Immature natural killer cell (primary cell): ENCODE measurements around the gene ZNF512B. TPM values are rescaled to one million over a fixed set of nuclear protein-coding genes. Genes with fewer than 3 reads are reported as not detected.
"Not testable (repeated sequence)": the region's sequence is repeated elsewhere in the genome, so short reads cannot be mapped to it uniquely, and the experiment has no call there.

Experiments used
- DNase-seq, 3 donors: peaks; one replicate each; pipeline ENCODE4 v3.0.0; 2022; ENCODE audit warnings: mixed read lengths in 1 of 3
- H3K27ac Mint-ChIP-seq, 6 donors: one replicate each; pipeline ENCODE4 v1.8.0; 2020; ENCODE audit warnings: mixed read lengths in 6 of 6, mild to moderate bottlenecking in 5 of 6, inconsistent platforms in 4 of 6, moderate library complexity in 3 of 6
- H3K27me3 Mint-ChIP-seq, 3 donors: one replicate each; pipeline ENCODE4 v1.8.0; 2020 to 2021; ENCODE audit warnings: low read depth in 3 of 3, mild to moderate bottlenecking in 3 of 3, mixed read lengths in 3 of 3, moderate library complexity in 3 of 3, inconsistent platforms in 1 of 3
- H3K36me3 Mint-ChIP-seq, 3 donors: one replicate each; pipeline ENCODE4 v1.8.0; 2020; ENCODE audit warnings: mixed read lengths in 3 of 3, inconsistent platforms in 2 of 3, mild to moderate bottlenecking in 2 of 3
- H3K4me1 Mint-ChIP-seq, 2 donors: one replicate each; pipeline ENCODE4 v1.8.0; 2020; ENCODE audit warnings: inconsistent platforms in 2 of 2, mild to moderate bottlenecking in 2 of 2, mixed read lengths in 2 of 2, moderate library complexity in 1 of 2
- H3K4me3 Mint-ChIP-seq, 5 donors: one replicate each; pipeline ENCODE4 v1.8.0; 2020; ENCODE audit warnings: mild to moderate bottlenecking in 5 of 5, mixed read lengths in 5 of 5, inconsistent platforms in 3 of 5, moderate library complexity in 3 of 5
- H3K9me3 Mint-ChIP-seq, 6 donors: one replicate each; pipeline ENCODE4 v1.8.0; 2020; ENCODE audit warnings: mild to moderate bottlenecking in 6 of 6, mixed read lengths in 6 of 6, inconsistent platforms in 4 of 6, moderate library complexity in 3 of 6
- polyA plus RNA-seq, 3 donors: library from polyadenylated mRNA; unstranded; fragments of 300-500 nt; fragmentation: Illumina TruSeq; gene quantifications; one replicate each; pipeline ENCODE4 v1.2.3, GENCODE V29; 2021

ZNF512B gene
- polyA plus RNA-seq, 3 donors from 2014 or later, result 0.36 to 0.63 TPM; not detected in 1

DNA sequence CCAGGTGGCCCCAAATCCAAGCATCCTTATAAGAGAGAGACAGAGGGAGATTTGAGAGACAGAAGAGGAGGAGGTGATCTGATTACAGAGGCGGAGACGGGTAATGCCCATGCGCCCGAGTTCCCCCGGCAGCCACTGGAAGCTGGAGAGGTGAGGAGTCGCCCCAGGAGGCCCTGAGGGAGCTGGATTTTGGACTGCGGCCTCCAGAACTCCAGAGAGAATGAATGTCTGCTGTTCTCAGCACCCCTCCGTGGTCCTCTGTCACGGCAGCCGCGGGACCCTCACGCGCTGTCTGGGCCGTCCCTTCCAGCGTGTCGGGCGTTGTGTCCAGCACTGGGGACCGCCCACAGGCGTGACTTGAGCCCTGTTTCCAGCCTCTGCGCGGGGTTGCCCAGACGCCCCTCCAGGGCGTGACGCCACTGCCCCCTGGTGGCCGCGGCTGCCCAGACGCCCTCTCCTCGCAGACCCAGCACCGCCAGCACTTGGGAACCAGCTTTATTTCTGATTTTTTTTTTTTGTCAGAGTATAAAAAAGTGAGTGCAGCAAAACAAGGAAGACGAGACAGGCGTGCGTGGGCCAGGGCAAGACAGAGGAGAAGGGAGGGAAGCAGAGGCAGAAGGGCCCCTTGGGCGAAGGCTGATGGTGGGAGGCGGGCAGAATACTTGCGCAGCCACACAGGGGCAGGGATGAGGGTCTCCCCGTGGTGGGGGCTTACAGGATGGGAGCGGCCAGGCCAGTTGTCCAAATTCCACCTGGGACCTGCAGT, 4.1 kb upstream of the ZNF512B start:
- Mint-ChIP-seq H3K4me3 (no peak overlapping the region), H3K27ac (peak overlapping the region in 5 of 6 donors; percentile 5 to 71 (median 38)), H3K4me1 (peaks cover 43 to 46% of the 10 kb centered on the region in 2 donors)

DNA sequence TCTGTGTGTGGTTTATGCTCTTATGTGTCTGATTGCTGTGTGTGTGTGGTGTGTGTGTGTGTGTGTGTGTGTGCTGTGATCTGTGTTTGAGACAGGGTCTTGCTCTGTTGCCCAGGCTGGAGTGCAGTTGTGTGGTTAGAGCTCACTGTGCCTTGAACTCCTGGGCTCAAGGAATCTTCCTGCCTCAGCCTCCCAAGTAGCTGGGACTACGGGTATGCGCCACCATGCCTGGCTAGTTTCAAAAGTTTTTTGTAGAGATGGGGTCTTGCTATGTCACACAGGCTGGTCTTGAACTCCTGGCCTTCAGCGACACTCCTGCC, 3.4 kb upstream of the ZNF512B start:
- no peak for DNase-seq
- peaks cover 3 to 6% (median 4%) of the 10 kb centered on the region in 3 donors for H3K27me3 Mint-ChIP-seq
- no peaks in the 10 kb centered on the region for H3K9me3 Mint-ChIP-seq
- peaks cover 45% of the 10 kb centered on the region in 2 donors for H3K4me1 Mint-ChIP-seq
- peak overlapping the region in 5 of 6 donors; percentile 4 to 73 (median 21) for H3K27ac Mint-ChIP-seq
- H3K36me3 Mint-ChIP-seq, result peaks cover 0 to 8% (median 7%) of the 10 kb centered on the region in 3 donors
- H3K4me3 Mint-ChIP-seq, result no peak overlapping the region

More for the DNA sequence above, 4.1 kb upstream of the ZNF512B start:
- peaks cover 0 to 8% (median 7%) of the 10 kb centered on the region in 3 donors for H3K36me3 Mint-ChIP-seq
- peaks cover 0 to 10% (median 4%) of the 10 kb centered on the region in 3 donors for H3K27me3 Mint-ChIP-seq
- DNase-seq, result peak; percentile 73 to 76 (median 76)
- no peaks in the 10 kb centered on the region for H3K9me3 Mint-ChIP-seq

DNA sequence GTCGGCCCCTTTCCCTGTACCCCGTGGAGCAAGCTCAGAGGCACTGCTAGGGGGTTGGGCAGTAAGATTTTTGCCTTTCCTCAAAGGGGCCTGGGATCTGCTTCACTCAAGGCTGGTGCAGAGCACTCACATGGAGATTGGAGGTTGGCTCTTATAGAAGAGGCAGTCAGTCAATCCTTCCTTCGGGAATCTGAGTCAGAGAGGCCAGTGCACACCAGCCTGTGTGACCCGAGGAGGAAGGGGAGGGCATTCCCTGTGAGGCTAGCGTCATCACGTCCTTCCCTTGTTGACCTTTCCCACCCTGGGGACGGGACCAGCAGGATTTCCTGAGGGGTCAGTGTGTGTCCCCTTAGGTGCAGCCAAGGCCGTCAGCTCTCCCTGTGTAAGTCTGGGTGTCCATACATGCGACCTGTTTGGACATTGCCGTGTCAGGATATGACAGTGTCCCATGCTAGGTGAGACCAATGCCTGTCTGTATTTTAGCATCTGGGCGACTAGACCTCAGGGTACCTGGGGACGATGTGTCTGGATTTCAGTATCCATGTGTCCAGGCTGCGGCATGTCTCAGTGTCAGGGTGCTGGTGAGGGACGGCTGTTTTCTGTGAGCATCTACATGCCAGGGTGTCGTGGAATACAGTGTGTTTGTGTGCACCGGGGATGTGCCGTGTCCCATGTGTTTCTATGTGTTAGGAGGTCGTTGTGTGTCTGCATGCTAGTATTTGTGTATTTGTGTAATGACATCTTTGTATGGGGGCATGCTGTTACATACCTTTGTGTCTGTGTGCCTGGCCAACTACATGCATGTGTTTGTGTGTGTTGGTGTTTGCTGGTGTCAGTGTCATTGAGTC, 2.8 kb upstream of the ZNF512B start:
- peak overlapping the region in 1 of 5 donors; percentile 14 for H3K4me3 Mint-ChIP-seq
- H3K27ac Mint-ChIP-seq, result peak overlapping the region in 4 of 6 donors; percentile 4 to 56 (median 16)
- H3K27me3 Mint-ChIP-seq, result peaks cover 3 to 6% (median 4%) of the 10 kb centered on the region in 3 donors
- DNase-seq, result no peak
- H3K4me1 Mint-ChIP-seq, result peaks cover 39 to 40% of the 10 kb centered on the region in 2 donors
- H3K36me3 Mint-ChIP-seq, result peaks cover 0 to 8% (median 7%) of the 10 kb centered on the region in 3 donors
- H3K9me3 Mint-ChIP-seq, result no peaks in the 10 kb centered on the region

DNA sequence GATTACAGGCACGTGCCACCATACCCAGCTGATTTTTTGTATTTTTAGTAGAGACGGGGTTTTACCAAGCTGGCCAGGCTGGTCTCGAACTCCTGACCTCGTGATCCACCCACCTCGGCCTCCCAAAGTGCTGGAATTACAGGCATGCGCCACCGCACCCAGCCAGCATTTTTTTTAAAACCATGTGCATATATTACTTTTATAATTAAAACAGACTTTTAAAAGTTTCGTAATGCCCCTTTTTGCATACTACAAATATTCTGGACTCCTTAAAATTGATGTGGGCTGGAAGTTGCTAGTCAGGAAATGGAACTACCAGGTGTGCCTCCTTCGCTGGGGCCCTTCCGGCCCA, 2.2 kb upstream of the ZNF512B start:
- H3K27me3 Mint-ChIP-seq, H3K9me3 Mint-ChIP-seq, H3K4me3 Mint-ChIP-seq, DNase-seq, H3K36me3 Mint-ChIP-seq, H3K27ac Mint-ChIP-seq: not testable (repeated sequence)
- peaks cover 33 to 34% of the 10 kb centered on the region in 2 donors for H3K4me1 Mint-ChIP-seq

DNA sequence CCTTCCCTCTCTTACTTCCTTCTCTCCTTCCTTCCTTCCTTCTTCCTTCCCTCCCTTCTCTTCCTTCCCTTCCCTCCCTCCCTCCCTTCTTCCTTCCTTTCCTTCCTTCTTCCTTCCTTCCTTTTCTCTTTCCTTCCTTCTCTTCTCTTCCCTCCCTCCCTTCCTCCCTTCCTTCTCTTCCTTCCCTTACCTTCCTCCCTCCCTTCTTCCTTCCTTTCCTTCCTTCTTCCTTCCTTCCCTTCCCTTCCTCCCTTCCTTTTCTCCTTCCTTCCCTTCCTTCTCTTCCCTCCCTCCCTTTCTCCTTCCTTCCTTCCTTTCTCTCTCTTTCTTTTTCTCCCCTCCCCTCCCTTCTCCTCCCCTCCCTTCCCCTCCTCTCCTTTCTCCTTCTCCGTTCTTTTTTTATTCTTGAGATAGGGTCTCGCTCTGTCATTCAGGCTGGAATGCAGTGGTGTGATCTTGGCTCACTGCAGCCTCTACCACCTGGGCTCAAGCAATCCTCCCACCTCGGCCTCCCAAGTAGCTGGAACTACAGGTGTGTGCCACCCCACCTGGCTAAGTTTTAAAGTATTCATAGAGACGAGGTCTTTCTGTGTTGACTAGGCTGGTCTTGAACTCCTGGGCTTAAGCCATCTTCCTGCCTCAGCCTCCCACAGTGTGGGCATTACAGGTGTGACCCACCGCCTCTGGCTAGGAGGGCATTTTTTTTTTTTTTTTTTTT, 1.1 kb upstream of the ZNF512B start:
- DNase-seq, result no peak
- H3K9me3 Mint-ChIP-seq, result no peaks in the 10 kb centered on the region

DNA sequence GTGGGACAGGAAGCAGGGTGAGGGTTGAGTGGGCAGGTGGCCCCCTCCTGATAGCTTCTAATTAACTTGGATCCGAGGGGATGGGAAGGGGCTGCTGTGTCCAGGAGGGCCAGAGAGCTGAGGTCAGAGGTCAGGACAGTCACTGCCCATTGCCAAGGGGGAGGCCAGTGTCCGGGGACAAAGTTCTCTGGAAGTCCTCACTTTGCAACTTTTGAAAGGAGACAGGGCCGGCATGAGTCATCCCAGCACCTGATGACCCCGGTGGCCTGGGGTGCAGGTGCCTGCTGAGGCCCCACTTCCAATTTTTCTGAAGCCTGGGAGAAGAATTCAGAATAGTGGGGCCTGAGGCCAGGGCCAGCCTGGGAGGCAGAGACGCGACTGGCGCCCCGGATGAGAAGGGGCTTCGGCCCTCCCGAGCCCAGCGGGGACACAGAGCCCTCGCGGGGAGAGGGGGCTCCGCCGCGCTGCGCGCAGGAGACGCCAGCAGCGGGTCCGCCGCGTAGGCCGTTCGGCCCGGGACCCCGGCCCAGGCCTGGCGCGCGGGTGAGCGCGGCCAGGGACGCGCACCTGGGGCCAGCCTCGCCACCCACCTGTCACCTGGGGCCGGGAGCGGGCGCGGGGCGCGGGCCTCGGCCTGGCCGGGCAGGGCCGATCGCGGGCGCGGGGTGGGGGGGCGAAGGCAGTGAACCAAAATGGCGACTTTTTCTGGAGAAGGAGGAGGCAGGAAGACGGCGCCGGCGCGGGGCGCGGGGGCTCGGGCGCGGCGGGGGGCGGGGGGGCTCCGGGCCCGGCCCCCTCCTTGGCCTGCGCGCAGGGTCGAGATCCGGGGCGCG, 586 bp downstream of the ZNF512B start:
- Mint-ChIP-seq H3K27me3 (peaks cover 3 to 6% (median 6%) of the 10 kb centered on the region in 3 donors), H3K4me1 (peaks cover 21 to 23% of the 10 kb centered on the region in 2 donors), H3K27ac (peak overlapping the region in 3 of 6 donors; percentile 40 to 75 (median 62)), H3K9me3 (no peaks in the 10 kb centered on the region), H3K36me3 (peaks cover 0 to 7% (median 0%) of the 10 kb centered on the region in 3 donors), H3K4me3 (peak overlapping the region; percentile 75 to 87 (median 80))
- peak; percentile 38 to 48 (median 38) for DNase-seq

More for the DNA sequence above, 1.1 kb upstream of the ZNF512B start:
- H3K27ac Mint-ChIP-seq, result peak overlapping the region in 1 of 6 donors; percentile 34
- H3K4me1 Mint-ChIP-seq, result peaks cover 22 to 26% of the 10 kb centered on the region in 2 donors
- peaks cover 0 to 7% (median 5%) of the 10 kb centered on the region in 3 donors for H3K36me3 Mint-ChIP-seq
- peaks cover 3 to 6% (median 6%) of the 10 kb centered on the region in 3 donors for H3K27me3 Mint-ChIP-seq
- peak overlapping the region; percentile 40 to 79 (median 66) for H3K4me3 Mint-ChIP-seq

DNA sequence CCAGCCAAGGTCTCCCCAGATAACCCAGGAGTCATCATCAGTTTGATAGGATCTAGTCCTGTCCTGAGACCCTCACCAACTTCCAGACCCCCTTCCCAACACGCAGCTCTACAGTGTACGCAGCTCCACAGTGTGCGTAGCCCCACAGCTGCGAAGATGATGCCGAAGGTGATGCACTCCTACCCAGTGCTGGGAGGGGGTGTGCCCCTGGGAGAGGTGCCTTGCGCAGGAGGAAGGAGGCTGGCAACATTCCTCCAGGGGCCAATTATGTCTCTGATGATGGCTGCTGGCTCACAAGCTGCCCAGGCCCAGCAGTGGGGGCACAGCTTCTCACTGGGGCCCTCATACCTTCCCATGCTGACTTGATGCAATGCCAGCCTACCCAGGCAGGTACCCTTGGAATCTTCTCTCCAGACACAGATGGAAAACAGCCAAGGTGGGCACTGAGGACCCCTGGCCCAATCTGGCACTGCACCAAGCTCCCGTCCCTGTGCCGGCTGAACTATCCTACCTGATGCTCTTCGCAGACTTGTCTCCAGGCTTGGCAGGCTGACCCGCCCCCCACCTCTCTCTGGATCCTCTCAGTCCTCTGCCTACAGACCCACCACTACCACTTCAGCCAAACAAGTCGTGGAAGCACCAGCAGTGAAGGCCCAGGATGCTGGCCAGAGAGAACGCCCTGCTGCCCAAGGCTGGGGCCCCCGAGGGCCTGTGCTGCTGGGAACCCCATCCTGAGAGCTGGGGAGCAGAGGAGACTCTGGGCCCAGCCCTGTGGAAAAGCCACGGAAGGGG, 1.4 kb downstream of the ZNF512B start:
- Mint-ChIP-seq H3K4me3 (peak overlapping the region; percentile 75 to 87 (median 80)), H3K36me3 (peaks cover 0 to under 1% (median 0%) of the 10 kb centered on the region in 3 donors), H3K4me1 (peaks cover 13 to 18% of the 10 kb centered on the region in 2 donors), H3K9me3 (no peaks in the 10 kb centered on the region), H3K27me3 (peaks cover 3 to 6% (median 4%) of the 10 kb centered on the region in 3 donors), H3K27ac (peak overlapping the region in 4 of 6 donors; percentile 35 to 75 (median 48))
- no peak for DNase-seq

DNA sequence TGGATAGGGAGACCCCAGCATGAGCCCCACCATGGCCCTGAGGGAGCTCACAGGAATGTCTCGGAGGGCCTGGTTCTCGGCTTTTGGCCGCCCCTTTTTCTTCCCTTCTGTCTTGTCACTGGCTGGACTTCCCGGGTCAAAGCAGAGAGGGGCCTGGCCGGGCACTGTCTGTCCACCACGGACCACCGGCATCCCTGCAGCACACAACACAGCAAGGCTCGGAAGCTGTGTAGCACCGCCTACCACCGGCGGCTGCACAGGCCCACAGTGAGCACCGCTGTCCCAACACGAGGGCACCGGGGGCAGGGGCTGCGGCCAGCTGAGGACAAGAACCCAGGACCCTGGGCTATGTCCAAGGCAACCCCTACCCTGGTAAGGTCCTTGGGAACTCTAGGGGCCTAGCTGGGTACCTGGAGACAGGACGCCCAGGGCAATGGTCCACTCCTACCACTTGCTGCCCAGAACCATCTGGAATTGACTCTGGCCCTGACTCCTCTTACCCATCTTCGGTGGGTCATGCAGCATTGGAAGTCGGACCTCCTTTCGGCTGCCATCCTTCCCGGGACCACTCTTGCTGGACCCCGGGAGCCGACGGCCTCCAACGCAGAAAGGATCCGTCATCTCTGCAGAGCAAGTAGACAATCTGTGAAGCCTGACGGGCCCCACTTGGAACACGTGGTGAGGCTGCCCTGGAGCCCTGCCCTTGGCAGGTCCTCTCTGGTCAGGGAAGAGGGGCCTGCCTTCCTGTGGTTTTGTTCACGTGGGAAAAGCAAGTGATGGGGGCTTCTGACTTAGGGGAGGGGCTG, 2.2 kb downstream of the ZNF512B start:
- Mint-ChIP-seq H3K4me3 (peak overlapping the region in 2 of 5 donors; percentile 75 to 80), H3K9me3 (no peaks in the 10 kb centered on the region), H3K27me3 (peaks cover 3 to 4% (median 4%) of the 10 kb centered on the region in 3 donors), H3K36me3 (no peaks in the 10 kb centered on the region), H3K27ac (no peak overlapping the region), H3K4me1 (peaks cover 7 to 13% of the 10 kb centered on the region in 2 donors)
- no peak for DNase-seq

DNA sequence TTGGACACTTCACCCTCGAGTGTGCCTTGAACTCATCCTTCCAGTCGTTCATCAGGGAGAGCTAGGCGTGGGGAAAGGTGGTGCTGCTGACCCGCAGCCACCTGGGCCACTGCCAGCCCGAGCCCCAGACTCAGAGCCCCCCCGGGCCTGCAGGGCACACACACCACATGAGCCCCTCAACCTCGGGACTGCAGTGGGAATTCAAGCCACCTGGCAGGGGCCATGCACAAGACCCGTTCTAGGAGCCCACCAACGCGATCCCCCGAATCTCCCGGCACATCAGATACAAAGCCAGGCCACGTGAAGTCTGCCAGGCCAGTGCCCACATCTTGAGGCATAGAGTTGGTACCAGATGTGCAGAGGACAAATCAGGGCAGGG, 2.8 kb downstream of the ZNF512B start:
- Mint-ChIP-seq H3K36me3 (no peaks in the 10 kb centered on the region), H3K27ac (no peak overlapping the region), H3K4me1 (peaks cover 7 to 13% of the 10 kb centered on the region in 2 donors), H3K27me3 (peaks cover 3 to 4% (median 4%) of the 10 kb centered on the region in 3 donors), H3K9me3 (no peaks in the 10 kb centered on the region), H3K4me3 (peak overlapping the region in 1 of 5 donors; percentile 7)
- DNase-seq, result no peak

DNA sequence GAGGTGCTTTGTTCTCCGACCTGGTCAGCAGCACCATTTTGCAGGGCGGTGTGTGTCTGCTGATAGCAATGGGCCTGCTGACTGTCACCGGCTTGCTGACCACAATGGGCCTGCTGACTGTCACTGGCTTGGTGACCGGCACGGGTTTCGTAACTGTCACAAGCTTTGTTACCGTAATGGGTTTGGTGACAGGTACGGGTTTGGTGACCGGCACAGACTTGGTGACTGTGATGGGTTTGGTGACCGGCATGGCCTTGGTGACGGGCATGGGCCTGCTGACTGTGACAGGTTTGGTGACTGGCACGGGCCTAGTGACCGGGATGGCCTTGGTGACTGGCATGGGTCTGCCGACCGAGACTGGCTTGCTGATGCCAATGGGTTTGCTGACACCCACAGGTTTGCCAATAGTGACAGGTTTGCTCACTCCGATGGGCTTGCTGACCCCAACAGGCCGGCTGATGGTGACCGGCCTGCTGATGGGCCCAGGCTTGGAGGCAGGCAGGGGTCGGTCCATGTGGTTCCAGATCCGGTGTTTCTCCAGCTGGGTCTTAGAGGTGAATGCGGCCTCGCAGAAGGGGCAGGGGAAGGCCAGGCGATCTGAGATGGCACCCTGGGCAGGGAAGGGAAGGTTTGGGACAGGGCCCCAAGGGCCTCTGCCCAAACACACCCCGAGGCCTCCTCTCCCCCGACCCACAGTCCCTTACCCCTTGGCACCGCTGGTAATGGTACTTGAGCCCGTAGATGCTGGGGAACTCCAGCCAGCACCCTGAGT, 3.4 kb downstream of the ZNF512B start:
- H3K27ac Mint-ChIP-seq, result no peak overlapping the region
- peaks cover 3 to 4% (median 4%) of the 10 kb centered on the region in 3 donors for H3K27me3 Mint-ChIP-seq
- H3K9me3 Mint-ChIP-seq, result no peaks in the 10 kb centered on the region
- H3K4me1 Mint-ChIP-seq, result peaks cover 7 to 13% of the 10 kb centered on the region in 2 donors
- DNase-seq, result no peak
- no peaks in the 10 kb centered on the region for H3K36me3 Mint-ChIP-seq
- peak overlapping the region in 1 of 5 donors; percentile 29 for H3K4me3 Mint-ChIP-seq

DNA sequence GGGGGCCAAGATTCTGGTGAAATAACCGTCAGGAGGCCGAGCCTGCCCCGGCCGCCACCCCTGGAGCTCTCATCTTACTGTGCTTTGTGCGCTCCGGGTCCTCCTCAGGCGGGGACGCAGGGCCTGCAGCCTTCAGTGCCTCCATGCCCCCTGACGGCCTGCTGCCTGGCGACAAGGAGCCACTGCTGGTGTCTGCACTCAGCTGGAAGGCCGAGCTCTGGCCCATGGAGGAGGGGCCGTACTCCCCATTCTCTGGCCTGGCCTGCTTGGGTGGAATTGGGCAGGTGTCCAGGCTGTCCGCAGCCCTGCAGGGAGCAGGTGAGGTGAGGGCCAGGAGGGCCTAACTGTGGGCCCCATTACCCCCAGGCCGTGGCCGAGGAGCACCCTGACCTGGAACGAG, 5.3 kb downstream of the ZNF512B start:
- Mint-ChIP-seq H3K4me1 (peaks cover 7 to 10% of the 10 kb centered on the region in 2 donors), H3K9me3 (no peaks in the 10 kb centered on the region), H3K27me3 (peaks cover 0 to 4% (median 3%) of the 10 kb centered on the region in 3 donors), H3K36me3 (no peaks in the 10 kb centered on the region), H3K4me3 (no peak overlapping the region), H3K27ac (no peak overlapping the region)
- no peak for DNase-seq
